ENCODE data around the gene OLFML2B. TPM values are rescaled to one million over a fixed set of nuclear protein-coding genes. Genes with fewer than 3 reads are reported as not detected.

The OLFML2B gene
- total RNA-seq, 1 experiment from 2014 or later: 1.4 TPM

GRCh38 chr1:162056043-162056442, 32.4 kb upstream of the OLFML2B start:
- no peaks in the 10 kb centered on the region for H3K27me3 Mint-ChIP-seq (ENCODE audit: low read depth)
- Histone ChIP-seq H3K14ac (ENCODE audit: insufficient read depth, low read length) (no peak overlapping the region), H3K9ac (ENCODE audit: extremely low read depth, insufficient read length, low read length) (no peak overlapping the region), H4K91ac (ENCODE audit: insufficient read length, low read depth, low read length) (no peak overlapping the region), H3K23ac (ENCODE audit: insufficient read length, low read depth, low read length) (no peak overlapping the region), H4K8ac (replicated peaks; ENCODE audit: insufficient read length, low read depth, low read length) (no peak overlapping the region), H3K4ac (ENCODE audit: low read depth, low read length) (no peak overlapping the region), H3K18ac (ENCODE audit: insufficient read length, low read depth, low read length) (no peak overlapping the region), H2BK120ac (ENCODE audit: low read depth, low read length, poor library complexity, severe bottlenecking) (no peak overlapping the region), H3K79me1 (ENCODE audit: insufficient read depth, low read depth, low read length, poor library complexity, severe bottlenecking) (no peaks in the 10 kb centered on the region), H3K27ac (ENCODE audit: insufficient read length, low read depth, low read length) (no peak overlapping the region), H3K23me2 (ENCODE audit: insufficient read length, low read depth, low read length, poor library complexity, severe bottlenecking) (no peaks in the 10 kb centered on the region), H3K4me2 (ENCODE audit: insufficient read depth, insufficient read length, low read length) (no peak overlapping the region), H2BK20ac (ENCODE audit: low read depth, low read length, poor library complexity, severe bottlenecking) (no peak overlapping the region), H2BK15ac (ENCODE audit: low read depth, low read length) (no peak overlapping the region), H3K9me3 (ENCODE audit: control insufficient read depth, low read depth, low read length) (no peaks in the 10 kb centered on the region), H3K79me2 (ENCODE audit: insufficient read depth, low read length) (no peaks in the 10 kb centered on the region), H3T11ph (ENCODE audit: low read length) (no peak overlapping the region), H2BK12ac (ENCODE audit: insufficient read length, low read depth, low read length) (no peak overlapping the region), H2BK5ac (ENCODE audit: insufficient read length, low read length) (no peak overlapping the region), H2AFZ (ENCODE audit: low read length) (no peak overlapping the region), H4K20me1 (ENCODE audit: control insufficient read depth, insufficient read depth, insufficient read length) (no peaks in the 10 kb centered on the region), H2AK5ac (ENCODE audit: insufficient read length, low read length) (no peak overlapping the region), H3K27me3 (ENCODE audit: insufficient read depth, low read length) (no peaks in the 10 kb centered on the region), H3K56ac (ENCODE audit: insufficient read length, low read depth, low read length) (no peak overlapping the region), H3K4me1 (ENCODE audit: insufficient read depth, low read length) (no peaks in the 10 kb centered on the region), H4K5ac (ENCODE audit: insufficient read length, low read depth, low read length) (no peak overlapping the region)
- WGBS (ENCODE audit: extremely low coverage, insufficient read length, low lambda C conversion rate): no CpG with 5 or more reads among the region's 3 CpGs
- peak; percentile 88 for DNase-seq
- peaks cover 0 to 4% of the 10 kb centered on the region in 2 experiments; a peak in 2 of 4 replicates for H3K4me1 Mint-ChIP-seq
- no peaks in the 10 kb centered on the region for H3K36me3 Mint-ChIP-seq (ENCODE audit: insufficient read depth in 1 of 3, low read depth in 3 of 3)
- no peak overlapping the region for H3K27ac Mint-ChIP-seq
- H3K4me3 Mint-ChIP-seq: no peak overlapping the region
- no peaks in the 10 kb centered on the region; a peak in 1 of 5 replicates for H3K9me3 Mint-ChIP-seq
- TF ChIP-seq, protein P1, sequence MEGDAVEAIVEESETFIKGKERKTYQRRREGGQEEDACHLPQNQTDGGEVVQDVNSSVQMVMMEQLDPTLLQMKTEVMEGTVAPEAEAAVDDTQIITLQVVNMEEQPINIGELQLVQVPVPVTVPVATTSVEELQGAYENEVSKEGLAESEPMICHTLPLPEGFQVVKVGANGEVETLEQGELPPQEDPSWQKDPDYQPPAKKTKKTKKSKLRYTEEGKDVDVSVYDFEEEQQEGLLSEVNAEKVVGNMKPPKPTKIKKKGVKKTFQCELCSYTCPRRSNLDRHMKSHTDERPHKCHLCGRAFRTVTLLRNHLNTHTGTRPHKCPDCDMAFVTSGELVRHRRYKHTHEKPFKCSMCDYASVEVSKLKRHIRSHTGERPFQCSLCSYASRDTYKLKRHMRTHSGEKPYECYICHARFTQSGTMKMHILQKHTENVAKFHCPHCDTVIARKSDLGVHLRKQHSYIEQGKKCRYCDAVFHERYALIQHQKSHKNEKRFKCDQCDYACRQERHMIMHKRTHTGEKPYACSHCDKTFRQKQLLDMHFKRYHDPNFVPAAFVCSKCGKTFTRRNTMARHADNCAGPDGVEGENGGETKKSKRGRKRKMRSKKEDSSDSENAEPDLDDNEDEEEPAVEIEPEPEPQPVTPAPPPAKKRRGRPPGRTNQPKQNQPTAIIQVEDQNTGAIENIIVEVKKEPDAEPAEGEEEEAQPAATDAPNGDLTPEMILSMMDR (conservative IDR thresholded peaks at IDR 0.05): peak; percentile 98

All from H9 (cell line).